Central memory CD8-positive, alpha-beta T cell (primary cell): ENCODE results near the gene SYT15B.
"Not testable (repeated sequence)": the region's sequence is repeated elsewhere in the genome, so short reads cannot be mapped to it uniquely, and the experiment has no call there.

Experiments used
- ATAC-seq: fragments of 150-1000 bp; cut with Tn5 transposase; replicated peaks from 2 replicates; pipeline ENCODE4 v1.10.0; 2022; ENCODE audit warnings: mild to moderate bottlenecking, moderate FRiP score, moderate number of reproducible peaks; ENCODE audit not compliant: poor library complexity, severe bottlenecking; ENCODE audit errors: extremely low read depth
- DNase-seq, 2 donors: peaks; one replicate each; pipeline ENCODE4 v3.0.0; 2021; ENCODE audit warnings: low spot score in 2 of 2
- H3K27ac Mint-ChIP-seq: one replicate; pipeline ENCODE4 v1.8.0; 2022; ENCODE audit warnings: low read depth, mild to moderate bottlenecking, moderate library complexity, mixed read lengths
- H3K27me3 Mint-ChIP-seq: one replicate; pipeline ENCODE4 v1.8.0; 2022; ENCODE audit warnings: mixed read lengths
- H3K36me3 Mint-ChIP-seq: one replicate; pipeline ENCODE4 v1.8.0; 2022; ENCODE audit warnings: mild to moderate bottlenecking, moderate library complexity, mixed read lengths; ENCODE audit not compliant: insufficient read depth
- H3K4me1 Mint-ChIP-seq: one replicate; pipeline ENCODE4 v1.8.0; 2022; ENCODE audit warnings: mixed read lengths
- H3K4me3 Mint-ChIP-seq: one replicate; pipeline ENCODE4 v1.8.0; 2022; ENCODE audit warnings: mild to moderate bottlenecking, moderate library complexity, mixed read lengths
- H3K9me3 Mint-ChIP-seq: one replicate; pipeline ENCODE4 v1.8.0; 2022; ENCODE audit warnings: mixed read lengths

The SYT15B gene

GRCh38 chr10:47717011-47717769, 46.2 kb downstream of the SYT15B start:
- H3K4me1 Mint-ChIP-seq, ATAC-seq, H3K27ac Mint-ChIP-seq, H3K4me3 Mint-ChIP-seq, H3K27me3 Mint-ChIP-seq, DNase-seq, H3K9me3 Mint-ChIP-seq, H3K36me3 Mint-ChIP-seq: not testable (repeated sequence)
